ENCODE data around the gene GAGE12E.
"Not testable (repeated sequence)": the region's sequence is repeated elsewhere in the genome, so short reads cannot be mapped to it uniquely, and the experiment has no call there.

The GAGE12E gene

GRCh38 chrX:49550989-49551388 is at the start of gene GAGE12E:
Gene GAGE12E, plus strand, starts transcription at chrX:49551289. Its CDS starts 1,155 bp downstream, at chrX:49552444.
- DNase-seq = not testable (repeated sequence)

GRCh38 chrX:49531877-49532276 is 19.2 kb upstream of the GAGE12E start, which contains the start of gene GAGE12C:
Gene GAGE12C, plus strand, starts transcription at chrX:49532177. Its CDS starts 1,155 bp downstream, at chrX:49533332.
- DNase-seq = not testable (repeated sequence)

GRCh38 chrX:49541433-49541832 is 9.7 kb upstream of the GAGE12E start, which contains the start of gene GAGE12D:
Gene GAGE12D, plus strand, starts transcription at chrX:49541733. Its CDS starts 1,155 bp downstream, at chrX:49542888.
- DNase-seq = not testable (repeated sequence)

- not testable (repeated sequence) for DNase-seq
Observed at GRCh38 chrX:49560542-49560941, 9.5 kb downstream of the GAGE12E start, which contains the start of gene GAGE12F. Gene GAGE12F, plus strand, starts transcription at chrX:49560842. Its CDS starts 1,155 bp downstream, at chrX:49561997.

- DNase-seq = not testable (repeated sequence)
Observed at GRCh38 chrX:49568728-49569127, 17.6 kb downstream of the GAGE12E start.

GRCh38 chrX:49569152-49569551 is 18.1 kb downstream of the GAGE12E start:
- not testable (repeated sequence) for DNase-seq

GRCh38 chrX:49570100-49570499 is 19.0 kb downstream of the GAGE12E start, which contains the start of gene GAGE12G:
Gene GAGE12G, plus strand, starts transcription at chrX:49570400. Its CDS starts 1,155 bp downstream, at chrX:49571555.
- not testable (repeated sequence) for DNase-seq

GRCh38 chrX:49579649-49580048 is 28.6 kb downstream of the GAGE12E start, which contains the start of gene GAGE12H:
Gene GAGE12H, plus strand, starts transcription at chrX:49579949. Its CDS starts 1,155 bp downstream, at chrX:49581104.
- not testable (repeated sequence) for DNase-seq

GRCh38 chrX:49589196-49589595 is 38.1 kb downstream of the GAGE12E start, which contains the start of gene GAGE2A:
Gene GAGE2A, plus strand, starts transcription at chrX:49589496. Its CDS starts 1,155 bp downstream, at chrX:49590651.
- not testable (repeated sequence) for DNase-seq

- DNase-seq = not testable (repeated sequence)
Observed at GRCh38 chrX:49589769-49590478, 38.8 kb downstream of the GAGE12E start.

- DNase-seq = not testable (repeated sequence)
Observed at GRCh38 chrX:49590488-49590887, 39.4 kb downstream of the GAGE12E start.

GRCh38 chrX:49598720-49599119 is 47.6 kb downstream of the GAGE12E start, which contains the start of gene GAGE1:
Gene GAGE1, plus strand, starts transcription at chrX:49599020. Its CDS starts 1,155 bp downstream, at chrX:49600175.
- DNase-seq = not testable (repeated sequence)
